Measurements from ENCODE around the gene CRCP. TPM values are rescaled to one million over a fixed set of nuclear protein-coding genes. Genes with fewer than 3 reads are reported as not detected.

CRCP gene
- total RNA-seq, 6 experiments from 2014 or later, result 17.2 to 38.0 (median 24.4) TPM

DNA sequence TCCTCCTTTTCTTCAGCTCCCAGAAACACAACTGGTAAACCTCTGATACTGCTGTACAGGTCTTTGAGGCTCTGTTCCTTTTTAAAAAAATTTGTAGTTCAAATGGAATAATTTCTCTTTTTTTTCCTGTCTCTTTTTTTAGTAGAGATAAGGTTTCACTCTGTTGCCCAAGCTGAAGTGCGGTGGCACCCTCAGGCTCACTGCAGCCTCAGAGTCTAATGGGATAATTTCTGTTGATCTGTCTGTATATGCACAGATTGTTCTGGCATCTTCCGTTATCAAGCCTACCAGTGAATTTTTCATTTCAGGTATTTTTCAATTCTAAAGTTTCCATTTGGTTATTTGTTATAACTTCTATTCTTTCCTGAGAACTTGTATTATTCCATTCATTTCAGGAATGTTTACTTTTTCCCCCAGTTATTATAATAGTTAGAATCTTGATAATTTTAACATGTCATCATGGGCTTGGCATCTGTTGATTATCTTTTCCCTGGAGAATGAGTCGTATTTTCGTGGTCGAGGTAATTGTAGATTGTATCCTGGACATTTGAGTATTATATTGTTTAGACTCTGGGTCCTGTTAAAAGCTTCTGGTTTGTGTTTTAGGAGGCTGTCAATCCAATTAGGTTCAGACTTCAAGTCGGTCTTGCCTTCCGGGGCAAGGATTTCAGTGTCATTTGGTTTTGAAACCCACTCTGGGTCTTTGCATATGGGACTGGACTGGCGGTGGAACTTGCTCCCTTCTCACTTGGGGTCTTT lies 24.5 kb downstream of the CRCP start:
- Histone ChIP-seq H3K27ac (peak overlapping the region in 1 of 3 donors; percentile 93), H3K27me3 (no peaks in the 10 kb centered on the region), H3K36me3 (peaks cover 0 to 39% (median 5%) of the 10 kb centered on the region in 4 donors), H3K4me3 (no peak overlapping the region), H3K9me3 (no peaks in the 10 kb centered on the region), H3K4me1 (peaks cover 0 to 29% (median 14%) of the 10 kb centered on the region in 4 donors)
- ATAC-seq (no peak), DNase-seq (no peak)
- 65% methylated on average over 8 of the region's 8 CpGs for WGBS (ENCODE audit: insufficient coverage, low coverage, low lambda C conversion rate, missing lambda C conversion rate)
- intact Hi-C loops (cut with DNase I), result no loop called here
- TF ChIP-seq, protein P1, sequence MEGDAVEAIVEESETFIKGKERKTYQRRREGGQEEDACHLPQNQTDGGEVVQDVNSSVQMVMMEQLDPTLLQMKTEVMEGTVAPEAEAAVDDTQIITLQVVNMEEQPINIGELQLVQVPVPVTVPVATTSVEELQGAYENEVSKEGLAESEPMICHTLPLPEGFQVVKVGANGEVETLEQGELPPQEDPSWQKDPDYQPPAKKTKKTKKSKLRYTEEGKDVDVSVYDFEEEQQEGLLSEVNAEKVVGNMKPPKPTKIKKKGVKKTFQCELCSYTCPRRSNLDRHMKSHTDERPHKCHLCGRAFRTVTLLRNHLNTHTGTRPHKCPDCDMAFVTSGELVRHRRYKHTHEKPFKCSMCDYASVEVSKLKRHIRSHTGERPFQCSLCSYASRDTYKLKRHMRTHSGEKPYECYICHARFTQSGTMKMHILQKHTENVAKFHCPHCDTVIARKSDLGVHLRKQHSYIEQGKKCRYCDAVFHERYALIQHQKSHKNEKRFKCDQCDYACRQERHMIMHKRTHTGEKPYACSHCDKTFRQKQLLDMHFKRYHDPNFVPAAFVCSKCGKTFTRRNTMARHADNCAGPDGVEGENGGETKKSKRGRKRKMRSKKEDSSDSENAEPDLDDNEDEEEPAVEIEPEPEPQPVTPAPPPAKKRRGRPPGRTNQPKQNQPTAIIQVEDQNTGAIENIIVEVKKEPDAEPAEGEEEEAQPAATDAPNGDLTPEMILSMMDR (IDR thresholded peaks at IDR 0.05), result no peak
- TF ChIP-seq POLR2A (IDR thresholded peaks at IDR 0.05), result no peak

DNA sequence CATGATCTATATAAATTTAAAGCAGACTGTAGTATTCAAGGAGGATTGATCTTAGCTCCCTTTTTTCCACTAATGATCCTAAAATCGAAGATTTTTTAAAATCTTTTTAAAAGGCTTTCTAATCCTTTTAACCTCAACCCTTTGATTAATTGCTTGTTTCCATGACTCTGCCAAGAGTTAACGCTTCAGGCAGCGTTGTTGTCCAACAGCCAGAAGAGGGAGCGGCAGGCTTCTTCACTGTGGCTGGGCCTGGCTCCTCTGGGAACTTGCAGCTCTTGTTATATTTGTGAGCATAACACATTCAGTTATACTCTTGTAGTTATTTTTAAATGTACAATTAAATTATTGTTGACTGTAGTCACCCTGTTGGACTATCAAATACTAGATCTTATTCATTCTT lies 26.3 kb downstream of the CRCP start:
- 30% methylated on average over 4 of the region's 4 CpGs for WGBS (ENCODE audit: insufficient coverage, low coverage, low lambda C conversion rate, missing lambda C conversion rate)
- TF ChIP-seq, protein P1 (IDR thresholded peaks at IDR 0.05), result peak; percentile 49 to 80 (median 68)
- TF ChIP-seq POLR2A (IDR thresholded peaks at IDR 0.05), result no peak
- H3K4me3 ChIP-seq, result no peak overlapping the region
- peaks cover 0 to 23% (median 2%) of the 10 kb centered on the region in 4 donors for H3K36me3 ChIP-seq
- DNase-seq, result peak; percentile 63 to 81 (median 72)
- H3K9me3 ChIP-seq, result no peaks in the 10 kb centered on the region
- peak; percentile 68 to 76 (median 72) for ATAC-seq
- intact Hi-C loops (cut with DNase I), result no loop called here
- peaks cover 0 to 30% (median 15%) of the 10 kb centered on the region in 4 donors for H3K4me1 ChIP-seq
- peak overlapping the region; percentile 85 to 98 (median 93) for H3K27ac ChIP-seq
- H3K27me3 ChIP-seq, result no peaks in the 10 kb centered on the region

DNA sequence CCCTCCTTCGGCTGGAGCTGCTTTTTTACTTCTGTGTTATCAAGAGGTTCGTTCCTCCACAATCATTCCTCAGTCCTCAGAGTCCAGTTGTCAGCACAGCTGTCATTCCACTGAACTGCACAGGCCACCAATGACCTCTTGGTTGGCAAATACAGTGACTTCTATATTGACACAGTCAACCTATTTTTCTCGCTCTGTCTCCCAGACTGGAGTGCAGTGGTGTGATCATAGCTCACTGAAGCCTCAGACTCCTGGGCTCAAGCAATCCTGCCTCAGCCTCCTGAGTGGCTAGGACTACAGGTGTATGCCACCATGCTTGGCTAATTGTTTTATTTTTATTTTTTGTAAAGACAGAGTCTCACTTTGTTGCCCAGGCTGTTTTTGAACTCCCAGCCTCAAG lies 27.7 kb downstream of the CRCP start:
- H3K36me3 ChIP-seq, result peaks cover 0 to 10% (median 1%) of the 10 kb centered on the region in 4 donors
- no peak overlapping the region for H3K4me3 ChIP-seq
- peak; percentile 69 for TF ChIP-seq POLR2A (IDR thresholded peaks at IDR 0.05)
- TF ChIP-seq, protein P1 (IDR thresholded peaks at IDR 0.05), result no peak
- peaks cover 0 to 44% (median 22%) of the 10 kb centered on the region in 4 donors for H3K4me1 ChIP-seq
- H3K9me3 ChIP-seq, result no peaks in the 10 kb centered on the region
- WGBS (ENCODE audit: insufficient coverage, low coverage, low lambda C conversion rate, missing lambda C conversion rate), result 40% methylated on average over 3 of the region's 3 CpGs
- peak overlapping the region; percentile 85 to 98 (median 93) for H3K27ac ChIP-seq
- DNase-seq, result peak in 1 of 3 donors; percentile 73
- H3K27me3 ChIP-seq, result no peaks in the 10 kb centered on the region
- ATAC-seq, result peak; percentile 86 to 92 (median 86)
- intact Hi-C loops (cut with DNase I), result no loop called here

DNA sequence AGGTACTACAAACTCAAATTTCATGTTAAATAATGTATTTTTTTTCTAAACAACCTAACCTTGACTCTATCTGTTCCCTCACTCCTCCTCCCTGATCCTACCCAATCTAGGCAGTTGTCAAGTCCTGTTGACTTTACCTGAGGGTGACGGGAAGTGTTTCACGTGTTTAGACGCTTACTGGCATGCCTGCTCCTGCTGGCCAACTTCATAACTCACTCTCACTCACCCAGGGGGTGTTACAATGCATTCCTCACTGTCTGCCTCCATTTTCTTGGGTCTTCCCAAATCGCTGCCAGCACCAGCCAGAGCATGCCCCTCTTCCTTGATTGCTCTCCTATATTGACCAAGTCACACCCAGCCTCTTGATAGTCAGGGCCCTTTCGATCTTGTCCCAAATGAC lies 28.3 kb downstream of the CRCP start:
- H3K27me3 ChIP-seq, result no peaks in the 10 kb centered on the region
- H3K36me3 ChIP-seq, result peaks cover 0 to 4% (median 1%) of the 10 kb centered on the region in 4 donors
- no peak overlapping the region for H3K4me3 ChIP-seq
- DNase-seq (no peak), ATAC-seq (peak; percentile 50 to 73 (median 66))
- H3K4me1 ChIP-seq, result peaks cover 0 to 51% (median 26%) of the 10 kb centered on the region in 4 donors
- peak overlapping the region; percentile 85 to 98 (median 93) for H3K27ac ChIP-seq
- WGBS (ENCODE audit: insufficient coverage, low coverage, low lambda C conversion rate, missing lambda C conversion rate), result 38% methylated on average over 5 of the region's 5 CpGs
- H3K9me3 ChIP-seq, result no peaks in the 10 kb centered on the region
- no peak for TF ChIP-seq POLR2A (IDR thresholded peaks at IDR 0.05)
- TF ChIP-seq, protein P1 (IDR thresholded peaks at IDR 0.05), result peak in 1 of 4 donors; percentile 11
- intact Hi-C loops (cut with DNase I), result no loop called here
